Muscle layer of colon (tissue), 2 donors: Measurements from ENCODE around the gene PLEKHA7.
"Not testable (repeated sequence)": the region's sequence is repeated elsewhere in the genome, so short reads cannot be mapped to it uniquely, and the experiment has no call there.

Experiments used
- H3K27ac ChIP-seq: one replicate; pipeline ENCODE4 v1.7.0; 2013; ENCODE audit warnings: low read depth, mild to moderate bottlenecking, low read length, moderate library complexity
- H3K27me3 ChIP-seq, 2 donors: one replicate each; pipeline ENCODE4 v1.7.0; 2013; ENCODE audit warnings: low read length in 2 of 2, mild to moderate bottlenecking in 2 of 2; ENCODE audit not compliant: insufficient read depth in 2 of 2, control insufficient read depth in 1 of 2
- H3K36me3 ChIP-seq: one replicate; pipeline ENCODE4 v1.7.0; 2013; ENCODE audit warnings: mild to moderate bottlenecking, low read length; ENCODE audit not compliant: insufficient read depth
- H3K4me1 ChIP-seq: one replicate; pipeline ENCODE4 v1.7.0; 2013; ENCODE audit warnings: mild to moderate bottlenecking, low read length; ENCODE audit not compliant: insufficient read depth
- H3K4me3 ChIP-seq, 2 donors: one replicate each; pipeline ENCODE4 v1.7.0; 2013; ENCODE audit warnings: low read length in 2 of 2, low read depth in 1 of 2, mild to moderate bottlenecking in 1 of 2, moderate library complexity in 1 of 2
- H3K9ac ChIP-seq: one replicate; pipeline ENCODE4 v1.7.0; 2013; ENCODE audit warnings: low read length
- H3K9me3 ChIP-seq: one replicate; pipeline ENCODE4 v1.7.0; 2013; ENCODE audit warnings: mild to moderate bottlenecking, low read length
- donor health status: abdominal sarcoma.
- donor health status: Adenocarcinoma of cecum.

The PLEKHA7 gene

GRCh38 chr11:16917941-16918340, 96.3 kb downstream of the PLEKHA7 start:
- Histone ChIP-seq H3K9ac (no peak overlapping the region), H3K27ac (no peak overlapping the region), H3K4me1 (no peaks in the 10 kb centered on the region), H3K4me3 (no peak overlapping the region), H3K36me3 (no peaks in the 10 kb centered on the region), H3K9me3 (no peaks in the 10 kb centered on the region), H3K27me3 (no peaks in the 10 kb centered on the region)

GRCh38 chr11:16912692-16913111, 101.5 kb downstream of the PLEKHA7 start:
- Histone ChIP-seq H3K9me3 (no peaks in the 10 kb centered on the region), H3K4me3 (no peak overlapping the region), H3K4me1 (no peaks in the 10 kb centered on the region), H3K36me3 (no peaks in the 10 kb centered on the region), H3K27me3 (no peaks in the 10 kb centered on the region), H3K9ac (no peak overlapping the region), H3K27ac (no peak overlapping the region)

- Histone ChIP-seq H3K9ac (no peak overlapping the region), H3K4me3 (no peak overlapping the region), H3K9me3 (no peaks in the 10 kb centered on the region), H3K4me1 (no peaks in the 10 kb centered on the region), H3K36me3 (no peaks in the 10 kb centered on the region), H3K27me3 (no peaks in the 10 kb centered on the region), H3K27ac (no peak overlapping the region)
Observed at GRCh38 chr11:16911658-16912057, 102.6 kb downstream of the PLEKHA7 start.

GRCh38 chr11:16911186-16911585, 103.0 kb downstream of the PLEKHA7 start:
- H3K4me1 ChIP-seq: no peaks in the 10 kb centered on the region
- no peak overlapping the region for H3K4me3 ChIP-seq
- no peak overlapping the region for H3K27ac ChIP-seq
- no peaks in the 10 kb centered on the region for H3K9me3 ChIP-seq
- H3K36me3 ChIP-seq: no peaks in the 10 kb centered on the region
- H3K9ac ChIP-seq: no peak overlapping the region
- no peaks in the 10 kb centered on the region for H3K27me3 ChIP-seq

GRCh38 chr11:16909359-16910035, 104.7 kb downstream of the PLEKHA7 start:
- no peaks in the 10 kb centered on the region for H3K4me1 ChIP-seq
- H3K27ac ChIP-seq: no peak overlapping the region
- H3K9me3 ChIP-seq: no peaks in the 10 kb centered on the region
- no peak overlapping the region for H3K9ac ChIP-seq
- no peaks in the 10 kb centered on the region for H3K27me3 ChIP-seq
- H3K4me3 ChIP-seq: no peak overlapping the region
- H3K36me3 ChIP-seq: no peaks in the 10 kb centered on the region

GRCh38 chr11:16905375-16905774, 108.8 kb downstream of the PLEKHA7 start:
- H3K9me3 ChIP-seq: no peaks in the 10 kb centered on the region
- no peaks in the 10 kb centered on the region for H3K4me1 ChIP-seq
- no peak overlapping the region for H3K4me3 ChIP-seq
- H3K27me3 ChIP-seq: no peaks in the 10 kb centered on the region
- no peaks in the 10 kb centered on the region for H3K36me3 ChIP-seq
- no peak overlapping the region for H3K9ac ChIP-seq
- no peak overlapping the region for H3K27ac ChIP-seq

GRCh38 chr11:16904761-16905160, 109.5 kb downstream of the PLEKHA7 start:
- H3K4me3 ChIP-seq, H3K9ac ChIP-seq, H3K27ac ChIP-seq, H3K4me1 ChIP-seq, H3K9me3 ChIP-seq, H3K27me3 ChIP-seq, H3K36me3 ChIP-seq: not testable (repeated sequence)

- no peaks in the 10 kb centered on the region for H3K36me3 ChIP-seq
- H3K27ac ChIP-seq: no peak overlapping the region
- no peaks in the 10 kb centered on the region for H3K9me3 ChIP-seq
- H3K27me3 ChIP-seq: no peaks in the 10 kb centered on the region
- no peak overlapping the region for H3K4me3 ChIP-seq
- H3K9ac ChIP-seq: no peak overlapping the region
- H3K4me1 ChIP-seq: no peaks in the 10 kb centered on the region
Observed at GRCh38 chr11:16902781-16903378, 111.3 kb downstream of the PLEKHA7 start.

- Histone ChIP-seq H3K9ac (no peak overlapping the region), H3K9me3 (no peaks in the 10 kb centered on the region), H3K4me1 (no peaks in the 10 kb centered on the region), H3K4me3 (no peak overlapping the region), H3K36me3 (no peaks in the 10 kb centered on the region), H3K27me3 (no peaks in the 10 kb centered on the region), H3K27ac (no peak overlapping the region)
Observed at GRCh38 chr11:16902182-16902581, 112.0 kb downstream of the PLEKHA7 start.

- Histone ChIP-seq H3K4me1 (no peaks in the 10 kb centered on the region), H3K9ac (no peak overlapping the region), H3K27ac (no peak overlapping the region), H3K36me3 (no peaks in the 10 kb centered on the region), H3K9me3 (no peaks in the 10 kb centered on the region), H3K27me3 (no peaks in the 10 kb centered on the region), H3K4me3 (no peak overlapping the region)
Observed at GRCh38 chr11:16900491-16900890, 113.7 kb downstream of the PLEKHA7 start.

- Histone ChIP-seq H3K9ac (no peak overlapping the region), H3K4me3 (no peak overlapping the region), H3K4me1 (no peaks in the 10 kb centered on the region), H3K27ac (no peak overlapping the region), H3K36me3 (no peaks in the 10 kb centered on the region), H3K27me3 (no peaks in the 10 kb centered on the region), H3K9me3 (no peaks in the 10 kb centered on the region)
Observed at GRCh38 chr11:16899708-16900303, 114.4 kb downstream of the PLEKHA7 start.
